HCT116 (cell line): Measurements from ENCODE around the gene RSPO4. TPM values are rescaled to one million over a fixed set of nuclear protein-coding genes. Genes with fewer than 3 reads are reported as not detected.

Experiments
- ATAC-seq: fragments of 200-7000 bp; cut with Tn5 transposase; 2 replicates; pipeline ENCODE4 v1.9.1; 2020; ENCODE audit warnings: mild to moderate bottlenecking, moderate library complexity
- BruUV-seq: library from RNA; stranded (reverse); fragments of 400-500 nt; replicated peaks from 2 replicates; lab custom pipeline; 2021; lab: Mats Ljungman, UMichigan
- CTCF ChIA-PET: fragments of 300-600 bp; sonication (Branson Sonifier 250); formaldehyde crosslinking; loops from one replicate; lab custom pipeline; 2021; ENCODE audit warnings: antibody characterized with exemption; lab: Charles Lee
- POLR2A ChIA-PET: fragments of 300-600, 350-600 bp; sonication (Branson Sonifier 250); formaldehyde crosslinking; loops from one replicate; lab custom pipeline; 2021; ENCODE audit warnings: antibody characterized with exemption; lab: Charles Lee
- RAD21 ChIA-PET, 2 experiments: fragments of 300-600 bp; sonication (Branson Sonifier 250); formaldehyde crosslinking; loops; one replicate each; lab custom pipeline; 2023; ENCODE audit warnings: low total read pairs in 2 of 2; ENCODE audit not compliant: uncharacterized antibody in 2 of 2, unreplicated experiment in 2 of 2, low non-redundant PET in 1 of 2; lab: Charles Lee
- DNase-seq: peaks from one replicate; pipeline ENCODE4 v3.0.0-alpha.2; 2010; ENCODE audit warnings: low read depth, low spot score
- H2AFZ ChIP-seq: fragments of 200-600 bp; shearing (Covaris generic), sonication (generic); 2 replicates; pipeline ENCODE4 v1.6.1; 2017; ENCODE audit warnings: low read depth, mixed run types, mixed read lengths, antibody characterized with exemption, low read length; ENCODE audit not compliant: poor library complexity, severe bottlenecking
- H3K27ac ChIP-seq: 2 replicates; pipeline ENCODE4 v1.5.1; 2012; ENCODE audit warnings: low read depth, low read length
- H3K27me3 ChIP-seq: fragments of 200-600 bp; sonication (generic); 2 replicates; pipeline ENCODE4 v1.6.1; 2016; ENCODE audit warnings: mixed run types, low read length, mixed read lengths; ENCODE audit not compliant: insufficient read depth
- H3K36me3 ChIP-seq, 2 experiments: fragments of 200-500 bp in 1 of 2; fragments of 200-600 bp in 1 of 2; sonication (Bioruptor generic) in 1 of 2; sonication (generic) in 1 of 2; 2 replicates each; pipeline versions ENCODE4 v1.5.1 to v1.6.1; 2014 to 2016; ENCODE audit warnings: low read length in 2 of 2, inconsistent platforms in 1 of 2, mixed read lengths in 1 of 2, mixed run types in 1 of 2; ENCODE audit not compliant: insufficient read depth in 2 of 2, control insufficient read depth in 1 of 2
- H3K4me1 ChIP-seq, 2 experiments: fragments of 200-600 bp in 1 of 2; sonication (generic) in 1 of 2; 2 replicates each; pipeline versions ENCODE4 v1.5.1 to v1.6.1; 2012 to 2017; ENCODE audit warnings: low read length in 2 of 2, inconsistent platforms in 1 of 2, mild to moderate bottlenecking in 1 of 2, mixed read lengths in 1 of 2, mixed run types in 1 of 2, moderate library complexity in 1 of 2; ENCODE audit not compliant: insufficient read depth in 2 of 2, control insufficient read depth in 1 of 2
- H3K4me2 ChIP-seq: fragments of 200-600 bp; sonication (generic); 2 replicates; pipeline ENCODE4 v1.6.1; 2017; ENCODE audit warnings: mixed run types, low read length, mixed read lengths
- H3K4me3 ChIP-seq, 2 experiments: fragments of 200-600 bp in 1 of 2; sonication (generic) in 1 of 2; replicated peaks in 1 of 2; 2 replicates each; pipeline ENCODE4 v1.5.1; 2011 to 2016; ENCODE audit warnings: low read length in 2 of 2, control low read depth in 1 of 2, low read depth in 1 of 2, mild to moderate bottlenecking in 1 of 2, mixed read lengths in 1 of 2, mixed run types in 1 of 2
- H3K79me2 ChIP-seq: fragments of 200-600 bp; sonication (generic); 2 replicates; pipeline ENCODE4 v1.6.1; 2017; ENCODE audit warnings: mild to moderate bottlenecking, mixed run types, low read length, moderate library complexity, mixed read lengths; ENCODE audit not compliant: insufficient read depth
- H3K9ac ChIP-seq: fragments of 200-600 bp; sonication (generic); 2 replicates; pipeline ENCODE4 v1.6.1; 2016; ENCODE audit warnings: low read length, mixed read lengths
- H3K9me2 ChIP-seq: fragments of 200-600 bp; sonication (generic), shearing (Covaris generic); 2 replicates; pipeline ENCODE4 v1.6.1; 2017; ENCODE audit warnings: mixed run types, mild to moderate bottlenecking, moderate library complexity; ENCODE audit not compliant: insufficient read depth
- H3K9me3 ChIP-seq, 2 experiments: fragments of 200-500 bp in 1 of 2; fragments of 200-600 bp in 1 of 2; sonication (Bioruptor generic) in 1 of 2; sonication (generic) in 1 of 2; 2 replicates each; pipeline ENCODE4 v1.6.1; 2014 to 2017; ENCODE audit warnings: low read length in 2 of 2, mixed read lengths in 2 of 2, inconsistent platforms in 1 of 2, low read depth in 1 of 2, mild to moderate bottlenecking in 1 of 2, mixed run types in 1 of 2, moderate library complexity in 1 of 2; ENCODE audit not compliant: control insufficient read depth in 1 of 2, insufficient read depth in 1 of 2
- H4K20me1 ChIP-seq: fragments of 200-600 bp; sonication (generic), shearing (Covaris generic); 2 replicates; pipeline ENCODE4 v1.6.1; 2017; ENCODE audit warnings: mixed run types, mild to moderate bottlenecking, moderate library complexity; ENCODE audit not compliant: insufficient read depth
- FOSL1 ChIP-seq: IDR thresholded peaks from 2 replicates; pipeline ENCODE4 v1.6.1; 2012; ENCODE audit warnings: low read depth
- JUND ChIP-seq: IDR thresholded peaks from 2 replicates; pipeline ENCODE4 v1.6.1; 2012
- POLR2A ChIP-seq: IDR thresholded peaks from 2 replicates; pipeline ENCODE4 v1.7.0; 2011; ENCODE audit warnings: borderline replicate concordance; ENCODE audit not compliant: insufficient read depth, insufficient read length; ENCODE audit errors: extremely low read depth
- POLR2AphosphoS5 ChIP-seq: IDR thresholded peaks from 2 replicates; pipeline ENCODE4 v1.6.1; 2011; ENCODE audit warnings: mild to moderate bottlenecking, low read depth, low read length, moderate library complexity
- TCF7L2 ChIP-seq: IDR thresholded peaks from 2 replicates; pipeline ENCODE4 v1.7.0; 2011; ENCODE audit warnings: borderline replicate concordance, inconsistent platforms; ENCODE audit not compliant: insufficient read depth, insufficient read length; ENCODE audit errors: extremely low read depth
- ZFX ChIP-seq: fragments of 450-650 bp; IDR thresholded peaks from 2 replicates; pipeline ENCODE4 v1.6.1; 2017
- ZNF274 ChIP-seq: fragments of 200-500 bp; sonication (Bioruptor generic); IDR thresholded peaks from 2 replicates; pipeline ENCODE4 v1.6.1; 2014; ENCODE audit warnings: mild to moderate bottlenecking, low read depth, low read length, inconsistent platforms
- intact Hi-C: fragments of 100-400 bp; cut with micrococcal nuclease; formaldehyde crosslinking; loops from 2 replicates; pipeline ENCODE4 v1.10.0; 2022
- total RNA-seq: library from RNA; stranded (reverse); gene quantifications from one replicate; pipeline ENCODE4 v1.2.1, GENCODE V29; 2021; ENCODE audit not compliant: unreplicated experiment
- TF ChIP-seq, protein P1 (sequence below), 3 experiments: fragments of 200-600 bp in 1 of 3; sonication (generic) in 1 of 3; IDR thresholded peaks in 2 of 3; conservative IDR thresholded peaks in 1 of 3; 2 replicates each; pipeline ENCODE4 v1.5.1; 2012 to 2017; ENCODE audit warnings: low read depth in 2 of 3, low read length in 2 of 3, antibody characterized with exemption in 1 of 3, borderline replicate concordance in 1 of 3, control low read depth in 1 of 3, mild to moderate bottlenecking in 1 of 3, mixed read lengths in 1 of 3, mixed run types in 1 of 3, moderate library complexity in 1 of 3; ENCODE audit not compliant: insufficient read depth in 1 of 3
- TF ChIP-seq, protein P2 (sequence below): IDR thresholded peaks from 2 replicates; pipeline ENCODE4 v1.6.1; 2012; ENCODE audit warnings: low read depth

RSPO4 gene
- total RNA-seq, 1 experiment from 2014 or later = 0.84 TPM

DNA sequence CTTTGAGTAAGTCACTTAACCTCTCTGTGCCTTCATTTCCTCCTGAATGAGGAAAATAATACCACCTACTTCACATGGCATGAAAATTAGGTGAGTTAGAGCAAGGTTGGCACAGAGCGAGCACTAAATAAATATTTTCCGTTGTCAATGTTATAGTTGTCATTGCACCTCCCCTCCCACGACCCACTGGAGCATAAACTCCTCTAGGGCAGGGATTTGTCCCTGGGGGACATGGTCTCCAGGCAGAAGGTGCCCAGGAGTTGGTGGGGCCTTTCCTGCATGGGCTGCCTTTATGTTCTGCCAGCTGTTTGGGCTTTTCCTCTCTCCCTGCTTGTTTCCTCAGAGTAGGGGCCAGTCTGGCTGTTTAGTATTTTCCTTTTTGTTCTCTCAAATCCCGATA, 84.7 kb downstream of the RSPO4 start:
- ATAC-seq (no peak), DNase-seq (no peak)
- Histone ChIP-seq H3K4me2 (no peak overlapping the region), H4K20me1 (no peaks in the 10 kb centered on the region), H3K79me2 (no peaks in the 10 kb centered on the region), H2AFZ (no peak overlapping the region), H3K27me3 (no peaks in the 10 kb centered on the region), H3K9me3 (no peaks in the 10 kb centered on the region), H3K9ac (no peak overlapping the region), H3K36me3 (no peaks in the 10 kb centered on the region), H3K9me2 (no peaks in the 10 kb centered on the region), H3K4me3 (no peak overlapping the region), H3K4me1 (no peaks in the 10 kb centered on the region), H3K27ac (no peak overlapping the region)
- CTCF ChIA-PET = no interaction called here
- POLR2A ChIA-PET = no interaction called here
- RAD21 ChIA-PET = no interaction called here
- BruUV-seq = no TSS peak
- TF ChIP-seq POLR2A (no peak), ZFX (no peak), ZNF274 (no peak)
- TF ChIP-seq, protein P1, sequence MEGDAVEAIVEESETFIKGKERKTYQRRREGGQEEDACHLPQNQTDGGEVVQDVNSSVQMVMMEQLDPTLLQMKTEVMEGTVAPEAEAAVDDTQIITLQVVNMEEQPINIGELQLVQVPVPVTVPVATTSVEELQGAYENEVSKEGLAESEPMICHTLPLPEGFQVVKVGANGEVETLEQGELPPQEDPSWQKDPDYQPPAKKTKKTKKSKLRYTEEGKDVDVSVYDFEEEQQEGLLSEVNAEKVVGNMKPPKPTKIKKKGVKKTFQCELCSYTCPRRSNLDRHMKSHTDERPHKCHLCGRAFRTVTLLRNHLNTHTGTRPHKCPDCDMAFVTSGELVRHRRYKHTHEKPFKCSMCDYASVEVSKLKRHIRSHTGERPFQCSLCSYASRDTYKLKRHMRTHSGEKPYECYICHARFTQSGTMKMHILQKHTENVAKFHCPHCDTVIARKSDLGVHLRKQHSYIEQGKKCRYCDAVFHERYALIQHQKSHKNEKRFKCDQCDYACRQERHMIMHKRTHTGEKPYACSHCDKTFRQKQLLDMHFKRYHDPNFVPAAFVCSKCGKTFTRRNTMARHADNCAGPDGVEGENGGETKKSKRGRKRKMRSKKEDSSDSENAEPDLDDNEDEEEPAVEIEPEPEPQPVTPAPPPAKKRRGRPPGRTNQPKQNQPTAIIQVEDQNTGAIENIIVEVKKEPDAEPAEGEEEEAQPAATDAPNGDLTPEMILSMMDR (IDR thresholded peaks at IDR 0.05 in 2 of 3, conservative IDR thresholded peaks at IDR 0.05 in 1 of 3; ENCODE audit: borderline replicate concordance in 1 of 3, insufficient read depth in 1 of 3, low read depth in 2 of 3, low read length in 2 of 3) = no peak
- intact Hi-C loops = no loop called here

DNA sequence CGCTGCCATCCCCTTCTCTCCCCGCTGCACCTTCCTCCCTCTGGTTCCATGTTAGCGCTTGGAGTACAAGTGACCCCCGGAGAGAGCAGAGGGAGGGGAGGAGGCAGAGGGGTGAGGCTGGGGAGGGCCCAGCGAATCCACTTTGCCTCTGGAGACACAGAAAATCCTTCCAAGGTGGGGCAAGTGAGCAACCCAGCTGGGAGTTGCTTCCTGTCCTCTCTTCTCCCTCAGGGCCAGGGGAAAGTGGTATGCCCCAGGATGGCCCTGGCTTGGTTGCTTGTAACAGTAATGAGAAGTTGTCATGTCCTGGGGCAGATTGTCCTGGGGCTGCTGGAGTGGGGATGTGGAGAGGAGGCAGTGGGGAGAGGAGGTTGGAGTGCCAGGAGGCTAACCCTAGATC, 85.3 kb downstream of the RSPO4 start:
- Histone ChIP-seq H3K27me3 (no peaks in the 10 kb centered on the region), H2AFZ (no peak overlapping the region), H3K27ac (no peak overlapping the region), H3K79me2 (no peaks in the 10 kb centered on the region), H3K4me2 (no peak overlapping the region), H3K4me1 (no peaks in the 10 kb centered on the region), H3K9ac (no peak overlapping the region), H3K9me2 (no peaks in the 10 kb centered on the region), H3K9me3 (no peaks in the 10 kb centered on the region), H4K20me1 (no peaks in the 10 kb centered on the region), H3K4me3 (no peak overlapping the region), H3K36me3 (no peaks in the 10 kb centered on the region)
- ATAC-seq (no peak), DNase-seq (no peak)
- no peak for TF ChIP-seq TCF7L2
- no peak for TF ChIP-seq JUND
- TF ChIP-seq FOSL1 = no peak
- TF ChIP-seq, protein P2, sequence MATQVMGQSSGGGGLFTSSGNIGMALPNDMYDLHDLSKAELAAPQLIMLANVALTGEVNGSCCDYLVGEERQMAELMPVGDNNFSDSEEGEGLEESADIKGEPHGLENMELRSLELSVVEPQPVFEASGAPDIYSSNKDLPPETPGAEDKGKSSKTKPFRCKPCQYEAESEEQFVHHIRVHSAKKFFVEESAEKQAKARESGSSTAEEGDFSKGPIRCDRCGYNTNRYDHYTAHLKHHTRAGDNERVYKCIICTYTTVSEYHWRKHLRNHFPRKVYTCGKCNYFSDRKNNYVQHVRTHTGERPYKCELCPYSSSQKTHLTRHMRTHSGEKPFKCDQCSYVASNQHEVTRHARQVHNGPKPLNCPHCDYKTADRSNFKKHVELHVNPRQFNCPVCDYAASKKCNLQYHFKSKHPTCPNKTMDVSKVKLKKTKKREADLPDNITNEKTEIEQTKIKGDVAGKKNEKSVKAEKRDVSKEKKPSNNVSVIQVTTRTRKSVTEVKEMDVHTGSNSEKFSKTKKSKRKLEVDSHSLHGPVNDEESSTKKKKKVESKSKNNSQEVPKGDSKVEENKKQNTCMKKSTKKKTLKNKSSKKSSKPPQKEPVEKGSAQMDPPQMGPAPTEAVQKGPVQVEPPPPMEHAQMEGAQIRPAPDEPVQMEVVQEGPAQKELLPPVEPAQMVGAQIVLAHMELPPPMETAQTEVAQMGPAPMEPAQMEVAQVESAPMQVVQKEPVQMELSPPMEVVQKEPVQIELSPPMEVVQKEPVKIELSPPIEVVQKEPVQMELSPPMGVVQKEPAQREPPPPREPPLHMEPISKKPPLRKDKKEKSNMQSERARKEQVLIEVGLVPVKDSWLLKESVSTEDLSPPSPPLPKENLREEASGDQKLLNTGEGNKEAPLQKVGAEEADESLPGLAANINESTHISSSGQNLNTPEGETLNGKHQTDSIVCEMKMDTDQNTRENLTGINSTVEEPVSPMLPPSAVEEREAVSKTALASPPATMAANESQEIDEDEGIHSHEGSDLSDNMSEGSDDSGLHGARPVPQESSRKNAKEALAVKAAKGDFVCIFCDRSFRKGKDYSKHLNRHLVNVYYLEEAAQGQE = no peak
- no peak for TF ChIP-seq POLR2AphosphoS5
- CTCF ChIA-PET = no interaction called here
- BruUV-seq = no TSS peak
- intact Hi-C loops = no loop called here
- POLR2A ChIA-PET = no interaction called here
- RAD21 ChIA-PET = no interaction called here
